Hepatocyte (in vitro differentiated cells): ENCODE results near the gene CTNNA3.

Experiments used
- EZH2 ChIP-seq: fragments of 200-600 bp; sonication (generic); IDR thresholded peaks from 2 replicates; pipeline ENCODE4 v1.6.1; 2016; ENCODE audit warnings: antibody characterized with exemption, mild to moderate bottlenecking, borderline replicate concordance
- EZH2phosphoT487 ChIP-seq: fragments of 200-600 bp; sonication (generic); IDR thresholded peaks from one replicate; pipeline ENCODE4 v1.6.1; 2018; ENCODE audit warnings: antibody characterized with exemption, mild to moderate bottlenecking, low read depth, moderate library complexity; ENCODE audit not compliant: unreplicated experiment, severe bottlenecking
- TF ChIP-seq, protein P1 (sequence below): fragments of 200-600 bp; sonication (generic); IDR thresholded peaks from 2 replicates; pipeline ENCODE4 v1.5.1; 2016; ENCODE audit warnings: antibody characterized with exemption, mild to moderate bottlenecking; ENCODE audit not compliant: poor library complexity

DNA sequence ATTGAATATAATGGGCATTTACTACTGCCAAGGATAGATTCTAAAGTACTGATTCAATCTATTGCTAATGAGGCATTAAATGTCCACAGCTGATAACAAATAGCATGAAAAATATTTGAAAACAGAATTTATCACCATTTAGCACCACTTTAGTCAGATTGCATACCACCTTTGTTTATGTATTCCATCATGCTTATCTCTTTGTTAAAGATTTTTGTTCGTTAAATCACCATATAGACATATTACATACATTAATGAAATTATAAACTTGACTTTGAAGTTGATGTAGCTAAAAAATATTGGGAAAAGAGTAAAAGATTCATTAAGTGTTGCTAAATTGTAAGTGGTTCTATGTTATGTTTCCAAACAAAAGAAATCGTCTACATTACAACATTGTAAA, 1022.9 kb downstream of the CTNNA3 start:
- TF ChIP-seq, protein P1, sequence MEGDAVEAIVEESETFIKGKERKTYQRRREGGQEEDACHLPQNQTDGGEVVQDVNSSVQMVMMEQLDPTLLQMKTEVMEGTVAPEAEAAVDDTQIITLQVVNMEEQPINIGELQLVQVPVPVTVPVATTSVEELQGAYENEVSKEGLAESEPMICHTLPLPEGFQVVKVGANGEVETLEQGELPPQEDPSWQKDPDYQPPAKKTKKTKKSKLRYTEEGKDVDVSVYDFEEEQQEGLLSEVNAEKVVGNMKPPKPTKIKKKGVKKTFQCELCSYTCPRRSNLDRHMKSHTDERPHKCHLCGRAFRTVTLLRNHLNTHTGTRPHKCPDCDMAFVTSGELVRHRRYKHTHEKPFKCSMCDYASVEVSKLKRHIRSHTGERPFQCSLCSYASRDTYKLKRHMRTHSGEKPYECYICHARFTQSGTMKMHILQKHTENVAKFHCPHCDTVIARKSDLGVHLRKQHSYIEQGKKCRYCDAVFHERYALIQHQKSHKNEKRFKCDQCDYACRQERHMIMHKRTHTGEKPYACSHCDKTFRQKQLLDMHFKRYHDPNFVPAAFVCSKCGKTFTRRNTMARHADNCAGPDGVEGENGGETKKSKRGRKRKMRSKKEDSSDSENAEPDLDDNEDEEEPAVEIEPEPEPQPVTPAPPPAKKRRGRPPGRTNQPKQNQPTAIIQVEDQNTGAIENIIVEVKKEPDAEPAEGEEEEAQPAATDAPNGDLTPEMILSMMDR: no peak
- TF ChIP-seq EZH2phosphoT487 (no peak), EZH2 (no peak)
